Measurements from ENCODE around the gene IFIT5.
A peak's percentile ranks its signal among the peaks of the same experiment; 100 is the strongest.
"Not testable (repeated sequence)": the region's sequence is repeated elsewhere in the genome, so short reads cannot be mapped to it uniquely, and the experiment has no call there.

The IFIT5 gene, protein sequence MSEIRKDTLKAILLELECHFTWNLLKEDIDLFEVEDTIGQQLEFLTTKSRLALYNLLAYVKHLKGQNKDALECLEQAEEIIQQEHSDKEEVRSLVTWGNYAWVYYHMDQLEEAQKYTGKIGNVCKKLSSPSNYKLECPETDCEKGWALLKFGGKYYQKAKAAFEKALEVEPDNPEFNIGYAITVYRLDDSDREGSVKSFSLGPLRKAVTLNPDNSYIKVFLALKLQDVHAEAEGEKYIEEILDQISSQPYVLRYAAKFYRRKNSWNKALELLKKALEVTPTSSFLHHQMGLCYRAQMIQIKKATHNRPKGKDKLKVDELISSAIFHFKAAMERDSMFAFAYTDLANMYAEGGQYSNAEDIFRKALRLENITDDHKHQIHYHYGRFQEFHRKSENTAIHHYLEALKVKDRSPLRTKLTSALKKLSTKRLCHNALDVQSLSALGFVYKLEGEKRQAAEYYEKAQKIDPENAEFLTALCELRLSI

DNA sequence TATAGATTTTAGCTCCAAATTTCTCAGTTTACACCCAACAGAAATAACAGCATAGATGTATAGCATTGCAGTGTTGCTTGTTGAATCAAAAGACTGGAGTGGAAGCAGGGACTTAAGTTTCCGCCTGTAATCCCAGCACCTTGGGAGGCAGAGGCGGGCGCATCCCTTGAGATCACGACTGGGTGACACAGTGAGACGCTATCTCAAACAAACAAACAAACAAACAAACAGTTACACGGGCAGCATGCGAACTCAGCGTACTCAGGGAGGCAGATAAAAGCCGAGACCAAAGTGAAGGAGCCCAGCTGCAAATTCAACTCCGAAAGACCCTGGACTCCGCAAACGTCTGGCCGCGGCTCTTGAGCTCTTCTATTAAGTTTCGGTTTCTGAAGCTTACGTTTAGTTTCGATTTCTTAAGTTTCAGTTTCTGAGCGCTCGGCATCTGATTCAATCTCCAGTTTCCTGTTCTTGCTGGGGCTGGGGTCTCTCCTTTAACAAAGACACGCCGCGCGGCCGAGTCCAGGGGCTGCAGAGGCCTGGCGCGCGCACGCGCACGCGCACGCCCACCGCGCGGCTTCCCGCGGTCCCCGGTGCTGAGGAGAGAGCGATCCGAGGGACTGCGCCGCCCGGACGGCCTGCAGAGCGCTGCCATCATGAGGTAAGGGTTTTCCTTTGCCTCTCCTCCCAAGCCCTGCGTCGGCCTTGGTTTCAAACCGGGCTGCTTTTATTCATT lies at the start of gene IFIT5:
Gene IFIT5 (plus strand): TSS at position 423 of the 733 bp plus-strand sequence. CDS start 231 bp downstream, at position 654.
- peak in 3 of 4 experiments; percentile 43 to 57 (median 45) for DNase-seq

DNA sequence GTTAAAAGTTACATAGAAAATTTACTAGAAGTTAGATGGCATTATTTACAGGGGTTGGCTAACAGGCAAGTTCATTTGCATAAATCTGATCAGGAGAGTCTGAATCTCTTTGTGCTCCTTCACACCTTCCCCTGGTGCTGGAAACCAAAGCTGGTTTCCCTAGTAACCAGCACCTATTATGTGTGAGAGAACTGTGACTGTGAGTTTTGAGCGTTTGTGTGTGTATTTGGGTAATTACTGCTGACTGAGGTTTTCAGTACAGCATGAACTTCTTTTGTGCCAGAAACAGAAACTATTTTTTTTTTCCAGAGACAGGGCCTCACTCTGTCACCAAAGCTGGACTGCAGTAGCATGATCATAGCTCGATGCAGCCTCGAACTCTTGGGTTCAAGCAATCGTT lies 46.8 kb upstream of the IFIT5 start:
- no peak for DNase-seq

DNA sequence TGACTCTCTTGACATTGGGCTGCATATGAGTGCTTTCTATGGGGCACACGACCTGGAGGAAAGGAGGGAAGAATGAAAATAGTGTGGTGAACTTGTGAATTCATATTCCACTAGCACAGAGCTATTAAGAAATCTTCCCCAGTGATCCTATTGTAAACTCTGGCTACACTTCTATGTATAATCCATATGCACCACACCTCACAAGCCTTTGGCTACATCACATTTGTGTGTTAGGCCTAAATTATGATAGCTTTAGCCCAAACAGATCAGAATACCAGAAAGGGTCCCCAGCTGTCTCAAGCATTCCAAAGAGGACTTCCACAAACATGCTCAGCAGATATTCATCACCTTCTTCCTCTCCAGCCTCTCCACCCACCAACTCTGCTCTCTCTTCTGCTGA lies 46.2 kb upstream of the IFIT5 start:
- no peak for DNase-seq

DNA sequence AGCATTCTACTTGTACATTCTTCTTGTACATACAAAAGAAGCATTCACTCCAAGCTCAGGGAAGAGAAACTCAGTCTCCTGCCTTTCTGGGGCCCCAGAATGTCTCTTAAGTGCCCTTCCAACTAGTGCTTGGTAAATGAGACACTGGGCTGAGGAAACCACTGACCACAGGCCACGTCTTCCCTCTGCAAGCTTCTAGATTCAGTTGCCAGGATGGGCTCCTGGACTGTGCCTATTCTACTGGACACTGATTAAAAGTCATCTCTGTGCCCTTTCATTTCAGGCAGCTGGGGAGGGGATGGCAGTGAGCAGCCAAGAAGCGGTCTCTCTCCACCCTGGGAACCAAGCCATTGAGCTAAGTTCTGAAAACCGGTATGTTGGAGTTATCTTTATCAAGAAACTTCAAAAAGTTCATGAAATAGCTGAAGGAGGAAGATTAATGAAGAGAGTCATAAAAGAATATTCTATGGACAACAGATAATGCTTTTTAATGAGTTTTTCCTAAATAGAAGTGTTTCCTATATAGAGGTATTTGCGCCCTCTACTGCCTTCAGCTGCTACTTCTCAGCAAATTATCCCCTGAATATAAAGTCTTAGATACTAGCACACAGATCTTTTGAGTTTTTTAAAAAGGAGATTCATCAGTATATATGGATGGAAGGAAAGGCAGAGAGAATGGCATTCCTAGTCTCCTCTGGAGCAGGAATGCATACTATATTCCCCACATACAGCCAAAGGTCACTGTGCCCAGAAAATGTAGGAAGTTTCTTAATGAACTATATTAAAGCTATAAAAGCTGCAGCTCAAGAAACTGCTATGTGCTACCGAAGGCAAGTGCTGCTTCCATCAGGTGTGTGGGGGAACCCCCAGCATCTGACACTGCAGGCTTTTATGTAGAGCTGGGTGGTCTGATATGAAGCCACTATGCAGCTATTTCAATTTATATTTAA lies 44.9 kb upstream of the IFIT5 start:
- DNase-seq, result no peak

DNA sequence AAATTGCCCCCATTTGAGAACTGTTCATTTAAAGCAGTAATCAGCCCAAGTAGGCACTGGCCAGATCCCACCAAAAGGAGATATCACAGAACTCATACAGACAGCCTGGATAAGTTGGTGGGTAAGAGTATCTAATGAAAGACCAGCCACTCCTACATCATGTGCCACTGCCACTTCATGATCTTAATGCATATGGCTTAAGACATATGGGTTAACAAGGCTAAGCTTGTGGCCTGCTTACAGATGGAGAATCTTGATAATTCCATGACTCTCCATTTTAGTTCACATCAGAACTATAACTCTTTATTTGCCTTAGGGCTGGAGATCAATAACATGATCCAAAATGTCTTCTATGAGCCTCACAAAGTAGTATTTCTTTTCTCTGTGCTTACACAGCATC lies 43.3 kb upstream of the IFIT5 start:
- DNase-seq, result no peak

DNA sequence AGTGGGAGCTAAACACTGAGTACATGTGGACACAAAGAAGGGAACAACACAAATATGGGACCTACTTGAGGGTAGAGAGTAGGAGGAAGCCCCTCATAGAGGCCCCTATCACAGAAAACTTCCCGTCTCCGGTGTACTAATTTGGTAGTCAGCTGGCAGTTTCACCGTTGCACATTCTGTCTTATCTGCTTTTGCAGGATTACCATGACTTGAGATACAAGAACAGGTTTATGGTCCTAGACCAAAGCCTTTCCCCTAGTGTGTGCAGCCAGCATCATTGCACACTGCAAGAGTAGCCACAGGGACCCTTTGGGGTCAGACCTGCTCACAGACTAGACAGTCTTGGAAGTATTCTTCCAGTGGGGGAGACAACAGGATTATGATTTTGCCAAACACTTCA lies 42.4 kb upstream of the IFIT5 start:
- DNase-seq, result no peak

DNA sequence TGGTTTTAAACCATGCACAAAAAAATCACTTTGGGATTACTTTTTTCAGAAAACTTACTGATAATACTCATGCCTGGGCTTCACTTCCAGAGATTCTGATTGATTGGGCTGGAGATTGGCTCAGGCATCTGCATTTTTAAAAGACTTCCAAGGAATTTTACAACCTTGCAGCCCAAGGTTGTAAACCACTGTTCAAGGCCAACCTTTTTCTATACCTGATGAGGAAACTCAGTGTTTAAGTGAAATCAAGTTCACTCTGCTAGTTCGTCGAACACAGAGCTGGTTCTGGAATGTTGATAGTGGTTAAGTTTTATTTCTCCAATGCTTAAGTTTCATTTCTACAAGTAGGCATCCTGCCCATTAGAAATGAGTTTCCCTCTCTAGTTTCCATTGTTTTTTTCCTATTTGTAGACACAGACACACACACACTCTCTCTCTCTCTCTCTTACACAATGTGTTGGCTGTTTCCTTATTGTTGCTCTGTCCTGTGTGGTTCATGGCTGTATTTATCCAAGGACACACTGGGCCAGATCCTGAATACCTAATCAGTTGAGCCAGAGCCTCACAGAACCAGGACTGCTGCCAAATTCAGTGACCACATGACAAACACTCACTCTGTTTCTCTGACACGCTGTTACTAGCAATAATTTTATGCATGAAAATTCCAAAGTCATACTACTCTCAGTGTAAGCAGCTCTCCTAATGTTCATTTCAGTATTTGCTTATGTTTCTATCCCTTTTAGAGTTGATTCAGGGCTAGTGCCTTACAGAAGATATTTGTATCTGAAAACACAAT lies 40.3 kb upstream of the IFIT5 start:
- DNase-seq, result no peak

DNA sequence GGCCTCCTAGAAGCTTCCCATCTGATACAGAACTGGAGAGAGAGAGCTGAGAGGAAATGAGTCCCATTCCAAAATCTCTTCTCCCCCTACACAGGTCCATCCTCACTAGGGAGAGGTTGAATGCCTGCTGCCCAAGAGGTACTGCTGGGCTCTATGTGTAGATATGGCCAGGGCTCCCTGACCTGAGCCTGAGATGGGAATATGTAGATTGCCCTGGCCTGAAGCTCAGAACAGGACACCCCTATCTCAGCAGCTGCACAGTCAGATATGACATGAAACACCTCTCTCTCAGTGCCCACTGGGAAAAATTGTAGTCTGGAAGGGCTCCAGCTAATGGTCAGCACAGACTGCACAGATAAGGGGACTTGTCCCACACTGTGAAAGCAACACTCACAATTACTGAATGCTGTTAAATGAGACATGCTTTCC lies 39.6 kb upstream of the IFIT5 start:
- DNase-seq, result no peak

DNA sequence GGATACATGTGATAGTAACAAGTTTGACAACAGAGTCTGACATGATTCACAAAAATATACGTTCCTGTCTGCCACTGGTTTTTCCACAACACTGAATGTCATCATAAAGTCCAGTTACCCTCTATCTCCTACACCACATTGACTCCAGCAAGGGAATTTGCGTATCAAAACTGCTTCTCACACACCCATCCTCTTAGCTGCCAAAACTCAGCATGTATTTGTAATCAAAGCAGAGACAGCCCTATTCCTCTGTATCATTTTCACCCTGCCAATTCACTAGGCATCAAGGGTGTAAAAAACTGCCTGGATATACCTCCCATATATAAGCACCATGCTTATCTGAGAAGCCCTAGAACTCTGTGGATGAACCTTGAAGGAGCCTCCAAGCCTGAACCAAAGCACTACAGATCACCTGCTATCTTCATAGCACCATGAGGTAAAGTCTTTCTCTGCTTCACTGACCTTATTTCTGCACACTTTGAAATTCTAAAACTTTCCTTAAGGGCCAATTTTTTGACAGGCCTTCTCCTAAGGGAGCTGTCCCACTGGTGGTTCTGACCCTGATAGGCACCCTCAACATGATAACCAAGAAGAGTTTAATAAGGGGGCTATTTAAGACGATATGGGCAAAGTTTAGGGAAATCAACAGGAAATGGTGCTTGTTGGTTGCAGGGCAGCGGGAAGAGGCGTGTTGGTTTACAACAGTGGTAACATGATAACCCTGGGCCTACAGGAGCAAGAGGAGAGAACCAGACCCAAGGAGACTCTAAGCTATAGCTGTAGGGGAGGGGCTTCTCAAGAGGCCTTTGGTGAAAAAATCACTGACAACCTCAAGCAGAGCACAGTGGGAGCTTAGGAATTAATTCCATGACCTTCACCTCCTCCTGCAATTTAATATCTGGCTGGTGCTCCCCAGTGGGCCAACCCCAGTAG lies 36.4 kb upstream of the IFIT5 start, which contains the start of gene IFIT1B:
Gene IFIT1B (plus strand): TSS at position 352 of the 933 bp plus-strand sequence. CDS start 80 bp downstream, at position 432.
- no peak for DNase-seq

DNA sequence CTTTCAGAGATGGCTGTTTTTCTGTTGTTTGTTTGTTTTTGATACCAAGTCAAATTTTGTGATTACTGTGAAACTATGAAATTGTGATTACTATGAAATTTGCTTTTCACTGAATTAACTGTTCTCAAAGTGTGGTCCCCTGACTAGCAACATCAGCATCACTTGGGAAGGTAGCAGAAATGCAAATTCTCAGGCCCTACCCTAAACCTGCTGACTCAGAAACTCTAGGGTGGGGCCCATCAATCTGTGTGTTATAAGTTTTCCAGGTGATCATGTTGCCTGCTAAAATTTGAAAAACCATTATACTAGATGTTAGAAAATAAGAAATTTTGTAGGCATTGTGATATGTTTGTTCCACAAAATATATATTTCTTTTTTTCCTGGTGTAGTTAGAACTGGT lies 35.3 kb upstream of the IFIT5 start:
- DNase-seq, result no peak

DNA sequence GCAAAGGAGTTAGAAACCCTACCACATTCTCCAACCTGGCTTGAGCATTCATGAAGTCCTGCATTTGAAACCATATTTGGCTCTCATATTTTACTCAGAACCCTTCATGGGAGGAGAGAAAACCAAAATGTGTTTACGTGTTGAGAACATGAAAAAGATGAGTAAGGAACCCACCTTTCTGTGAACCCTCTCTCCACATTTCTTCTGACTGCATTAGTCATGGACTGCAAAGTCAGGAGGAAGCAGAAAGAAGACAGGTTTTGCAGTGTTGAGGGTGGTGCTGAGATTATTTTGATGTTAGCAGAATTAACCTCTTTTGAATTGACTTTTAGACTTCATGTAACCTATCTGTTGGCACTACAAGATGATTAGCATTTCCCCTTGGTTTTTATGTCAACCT lies 31.6 kb upstream of the IFIT5 start:
- DNase-seq, result no peak

DNA sequence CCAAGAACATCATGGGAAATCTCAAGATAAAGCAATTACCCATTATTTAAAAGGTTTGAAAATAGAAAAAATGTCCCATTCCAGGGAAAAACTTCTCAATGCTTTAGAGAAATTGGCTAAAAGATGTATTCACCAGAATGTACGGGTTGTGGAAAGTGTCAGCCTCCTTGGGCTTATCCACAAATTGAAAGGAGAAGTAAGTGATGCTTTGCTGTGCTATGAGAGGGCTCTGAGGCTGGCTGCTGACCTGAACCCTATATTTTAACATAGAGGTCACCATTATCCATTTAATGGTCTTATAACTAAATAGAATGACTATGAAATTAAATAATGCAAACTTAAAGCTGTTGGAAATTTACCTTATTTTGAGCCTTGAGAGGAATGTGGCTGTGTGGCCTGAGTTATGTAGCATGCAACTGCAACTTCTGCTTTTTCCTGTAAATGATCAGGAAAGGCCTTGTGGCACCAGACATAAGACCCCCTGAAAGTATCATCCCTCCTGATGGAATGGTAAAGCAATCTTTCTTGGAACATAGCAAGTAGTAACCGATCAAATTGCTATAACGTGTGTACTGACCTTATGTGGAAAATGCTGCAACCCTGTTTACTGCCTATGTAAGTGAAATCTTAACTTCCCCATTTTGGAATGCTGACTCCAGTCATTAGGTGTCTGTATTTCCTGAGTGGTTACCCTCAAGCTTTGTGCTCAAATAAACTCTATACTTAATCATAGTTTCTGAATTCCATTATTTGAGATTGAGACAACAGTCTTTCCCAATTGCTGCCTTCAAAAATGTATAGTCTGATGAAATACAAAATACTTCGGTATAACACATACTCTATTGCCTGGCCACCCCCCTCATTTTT lies 29.7 kb upstream of the IFIT5 start:
- no peak for DNase-seq

DNA sequence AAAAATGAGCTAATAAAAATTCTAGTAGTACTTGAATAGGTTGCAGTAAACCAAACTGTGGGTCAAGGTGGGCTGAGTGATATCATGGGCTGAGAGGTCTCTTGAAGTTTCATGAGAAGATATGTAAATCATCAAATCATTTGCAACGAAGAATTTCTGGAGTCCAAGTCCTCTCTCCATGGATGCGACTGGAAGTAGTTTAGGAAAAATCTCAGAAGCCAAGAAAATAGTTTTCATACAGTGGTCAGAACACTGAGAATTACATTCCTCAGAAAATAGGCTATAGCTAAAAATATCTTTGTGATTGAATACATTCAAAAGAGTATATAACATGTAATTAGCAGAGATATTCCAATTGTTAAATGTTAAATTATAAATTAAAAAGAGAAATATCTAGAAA lies 25.6 kb upstream of the IFIT5 start:
- DNase-seq, result no peak

DNA sequence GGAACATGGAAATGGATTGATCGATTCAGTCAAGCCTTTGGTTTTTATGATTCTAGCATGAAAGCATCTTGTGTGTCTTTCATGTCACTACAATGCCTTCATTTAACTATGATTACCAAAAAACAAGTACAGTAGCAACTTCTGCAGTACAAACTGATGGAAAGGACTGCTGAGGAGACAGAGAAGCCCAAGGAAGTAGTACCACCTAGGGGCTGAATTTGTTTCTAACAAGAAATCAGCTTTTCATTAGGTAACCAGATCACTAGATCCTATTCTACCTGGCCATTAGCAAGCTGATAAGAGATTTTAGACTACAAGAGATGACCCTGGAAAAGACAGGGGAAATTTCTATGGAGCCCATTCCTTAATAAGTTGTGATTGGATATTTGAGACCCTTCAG lies 25.1 kb upstream of the IFIT5 start:
- no peak for DNase-seq

DNA sequence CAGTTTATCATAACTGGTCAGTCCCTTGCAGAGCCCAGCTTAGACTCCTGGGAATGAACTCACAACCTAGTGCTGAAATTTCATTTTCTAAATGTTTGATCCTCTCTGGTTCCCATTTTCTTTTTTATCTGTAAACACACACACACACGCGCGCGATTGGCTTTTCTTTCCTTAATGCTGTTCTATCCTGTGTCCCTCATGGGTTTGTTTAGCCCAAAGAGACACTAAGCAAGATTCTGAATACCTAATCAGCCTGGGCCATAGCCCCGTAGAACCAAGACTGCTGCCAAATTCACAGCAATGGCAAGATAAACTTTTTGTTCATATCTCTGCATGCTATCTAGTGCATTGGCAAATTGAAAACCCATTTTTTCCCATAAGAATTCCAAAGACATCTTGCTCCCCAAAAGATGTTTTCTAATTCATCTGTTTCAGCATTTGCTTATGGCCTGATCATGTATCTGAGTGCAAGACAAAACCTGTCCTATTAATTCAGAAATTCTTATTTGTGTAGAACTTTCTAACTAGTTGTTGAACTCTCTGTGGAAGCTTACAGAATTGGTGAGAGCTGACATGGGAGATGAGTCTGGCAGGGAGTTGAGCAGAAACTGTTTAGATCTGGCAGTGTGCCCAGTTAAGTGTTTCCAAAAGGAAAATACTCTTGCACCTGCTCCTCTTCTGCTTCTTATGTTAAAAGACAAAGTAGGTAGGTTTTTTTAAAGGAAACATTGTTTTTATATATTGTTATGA lies 23.7 kb upstream of the IFIT5 start:
- no peak for DNase-seq

DNA sequence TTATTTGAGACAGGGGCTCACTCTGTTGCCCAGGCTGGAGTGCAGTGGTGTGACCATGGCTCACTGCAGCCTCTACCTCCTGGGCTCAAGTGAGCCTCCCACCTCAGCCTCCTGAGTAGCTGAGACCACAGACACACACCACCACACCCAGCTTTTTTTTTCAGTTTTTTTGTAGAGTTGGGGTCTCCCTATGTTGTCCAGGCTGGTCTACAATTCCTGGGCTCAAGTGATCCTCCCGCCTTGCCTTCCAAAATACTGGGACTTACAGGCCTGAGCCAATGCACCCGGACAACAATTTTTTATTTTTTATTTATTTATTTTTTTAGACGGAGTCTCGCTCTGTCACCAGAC lies 23.2 kb upstream of the IFIT5 start:
- not testable (repeated sequence) for DNase-seq

DNA sequence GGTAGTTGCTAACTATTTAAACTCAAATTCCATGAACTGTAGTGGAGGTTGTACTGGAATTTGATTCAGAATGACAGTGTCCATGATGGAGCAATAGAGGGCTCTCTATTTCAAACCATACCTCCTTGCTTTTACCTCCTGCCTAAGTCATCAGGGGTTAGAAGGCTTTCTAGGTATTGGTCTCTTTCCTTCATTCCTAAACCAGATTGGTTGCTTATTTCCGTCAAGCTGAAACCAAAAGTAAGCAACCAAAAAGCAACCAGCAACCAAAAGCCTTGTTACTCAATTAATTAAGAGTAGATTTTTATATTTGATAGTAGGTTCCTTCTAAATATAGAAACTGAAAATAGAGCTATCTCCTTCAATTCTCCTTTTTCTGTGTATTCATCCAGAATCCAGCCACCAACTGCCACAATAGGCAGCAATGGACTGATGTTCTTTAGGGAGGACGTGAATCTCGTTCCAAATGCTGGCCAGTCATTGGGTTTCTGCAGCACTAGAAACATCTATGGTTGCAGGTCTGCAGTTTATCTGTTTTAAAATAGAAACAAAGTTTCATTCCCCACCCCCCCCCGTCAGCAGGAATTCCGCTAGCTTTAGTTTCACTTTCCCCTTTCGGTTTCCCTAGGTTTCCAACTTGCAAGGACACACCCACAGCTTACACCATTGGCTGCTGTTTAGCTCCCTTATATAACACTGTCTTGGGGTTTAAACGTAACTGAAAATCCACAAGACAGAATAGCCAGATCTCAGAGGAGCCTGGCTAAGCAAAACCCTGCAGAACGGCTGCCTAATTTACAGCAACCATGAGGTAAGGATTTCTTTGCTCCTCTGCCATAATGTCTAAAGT lies 22.2 kb upstream of the IFIT5 start, which contains the start of gene IFIT1:
Gene IFIT1 (plus strand): TSS at position 717 of the 850 bp plus-strand sequence. CDS start 90 bp downstream, at position 807.
- DNase-seq, result peak in 2 of 4 experiments; percentile 2 to 29

DNA sequence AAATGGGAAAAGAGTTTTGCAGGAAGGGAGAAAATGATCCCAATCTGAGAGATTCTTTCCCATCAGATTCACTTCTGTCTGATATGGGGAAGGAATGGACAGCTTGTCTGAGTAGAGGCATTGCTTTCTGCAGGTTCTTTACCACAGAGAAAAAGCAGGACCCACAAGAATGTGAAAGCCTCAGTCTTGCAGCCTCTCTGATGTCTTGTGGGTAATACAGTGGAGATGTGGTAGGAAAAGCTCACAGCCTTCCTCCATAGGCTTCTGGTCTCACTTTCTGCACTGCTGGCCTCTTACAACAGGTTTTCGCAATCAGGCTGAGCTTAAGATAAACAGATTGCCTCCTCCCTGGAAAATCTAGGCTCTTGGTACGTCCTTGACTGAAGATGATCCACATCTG lies 21.4 kb upstream of the IFIT5 start:
- no peak for DNase-seq

All from activated CD4-positive, CD25-positive, alpha-beta regulatory T cell (primary cell).